Hypothalamus (tissue), 51 donors: ENCODE results near the gene LILRA2.
"Not testable (repeated sequence)": the region's sequence is repeated elsewhere in the genome, so short reads cannot be mapped to it uniquely, and the experiment has no call there.

Experiments
- DNase-seq, 51 donors: peaks; one replicate each; lab custom pipeline; 2025; lab: John Stamatoyannopoulos, UW

LILRA2 gene

DNA sequence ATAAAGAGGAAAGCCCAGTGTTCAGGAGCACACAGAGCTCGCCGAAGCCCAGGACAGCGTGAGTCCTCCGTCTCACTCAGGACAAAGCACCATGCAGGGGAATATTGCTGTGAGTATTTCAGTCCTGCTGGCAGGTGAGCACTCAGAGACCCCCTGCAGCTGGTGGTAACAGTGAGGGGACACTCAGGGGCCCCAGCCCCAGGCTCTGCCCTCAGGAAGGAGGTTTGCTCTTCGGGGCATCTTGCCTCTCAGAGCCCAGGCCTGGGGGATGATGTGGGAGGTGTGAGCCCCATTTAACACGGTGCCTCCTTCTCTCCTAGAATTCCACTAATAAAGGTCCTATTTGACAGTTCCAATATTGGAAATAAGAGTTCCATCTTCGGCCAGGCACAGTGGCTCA lies 34.6 kb downstream of the LILRA2 start:
- no peak for DNase-seq

DNA sequence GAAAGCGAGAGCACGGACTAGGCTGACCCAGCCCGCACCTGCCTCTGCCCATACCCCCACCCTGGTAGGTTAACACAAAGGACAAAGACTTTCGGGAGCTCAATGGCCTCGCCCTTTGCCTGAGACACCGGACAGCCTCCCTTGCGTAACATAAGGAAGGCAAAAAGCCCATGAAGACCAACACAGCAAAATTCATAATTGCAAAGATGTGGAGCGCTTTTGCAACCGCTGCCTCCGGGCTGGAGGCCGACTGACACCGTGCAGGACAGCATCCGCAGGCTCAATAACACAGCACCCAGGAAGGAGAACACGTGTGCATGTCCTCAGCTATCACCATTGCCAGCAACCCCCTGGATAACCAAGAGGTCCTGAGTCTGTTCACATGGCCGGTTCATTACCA lies 35.2 kb downstream of the LILRA2 start:
- DNase-seq: no peak

DNA sequence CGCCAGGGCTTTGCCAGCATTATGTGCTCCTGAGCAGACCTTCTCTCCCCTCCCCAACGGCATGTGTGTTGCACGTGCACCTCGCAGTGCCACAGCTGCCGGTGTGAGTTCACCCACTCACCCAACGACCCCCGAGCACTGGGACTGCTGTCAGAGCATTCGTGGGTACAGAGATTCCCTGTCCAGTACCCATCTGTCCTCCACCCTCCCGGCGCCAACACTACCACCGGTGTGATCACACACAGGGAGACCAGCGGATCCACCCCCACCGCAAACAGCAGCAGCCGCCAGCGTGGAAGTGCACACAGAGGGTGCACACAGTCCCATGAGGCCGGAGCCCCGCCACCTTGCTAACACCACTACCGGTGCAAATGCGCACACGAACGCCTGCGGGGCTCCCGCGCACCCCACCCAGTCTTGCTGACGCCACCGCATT lies 35.8 kb downstream of the LILRA2 start:
- no peak for DNase-seq

DNA sequence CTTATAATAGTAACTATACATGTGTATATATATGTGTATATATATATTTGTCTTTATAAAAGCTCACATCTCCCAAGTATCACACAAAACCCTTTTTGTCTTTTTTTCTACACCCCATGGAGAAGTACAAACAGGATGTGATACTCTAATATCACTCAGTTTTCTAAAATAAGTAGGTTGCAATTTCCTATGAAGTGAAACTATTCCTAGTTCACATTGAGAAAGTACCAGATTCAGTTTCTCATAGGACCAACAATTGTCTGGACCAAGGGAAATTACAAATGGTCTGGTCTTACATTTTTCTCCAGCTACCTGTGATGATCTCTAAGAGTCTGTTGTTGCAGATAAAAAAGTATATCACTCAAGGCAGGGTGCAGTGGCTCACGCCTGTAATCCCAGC lies 38.8 kb downstream of the LILRA2 start:
- no peak for DNase-seq

DNA sequence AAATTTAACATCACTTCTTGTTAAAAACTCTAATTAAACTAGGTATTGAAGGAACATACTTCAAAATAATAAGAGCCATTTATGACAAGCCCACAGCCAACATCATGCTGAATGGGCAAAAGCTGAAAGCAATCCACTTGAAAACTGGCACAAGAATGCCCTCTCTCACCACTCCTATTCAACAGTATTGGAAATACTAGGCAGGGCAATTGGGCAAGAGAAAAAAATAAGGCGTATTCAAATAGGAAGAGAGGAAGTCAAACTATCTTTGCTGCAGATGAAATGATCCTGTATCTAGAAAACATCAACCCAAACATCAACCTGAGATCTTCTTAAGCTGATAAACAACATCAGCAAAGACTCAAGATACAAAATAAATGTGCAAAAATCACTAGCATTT lies 41.1 kb downstream of the LILRA2 start:
- no peak for DNase-seq

DNA sequence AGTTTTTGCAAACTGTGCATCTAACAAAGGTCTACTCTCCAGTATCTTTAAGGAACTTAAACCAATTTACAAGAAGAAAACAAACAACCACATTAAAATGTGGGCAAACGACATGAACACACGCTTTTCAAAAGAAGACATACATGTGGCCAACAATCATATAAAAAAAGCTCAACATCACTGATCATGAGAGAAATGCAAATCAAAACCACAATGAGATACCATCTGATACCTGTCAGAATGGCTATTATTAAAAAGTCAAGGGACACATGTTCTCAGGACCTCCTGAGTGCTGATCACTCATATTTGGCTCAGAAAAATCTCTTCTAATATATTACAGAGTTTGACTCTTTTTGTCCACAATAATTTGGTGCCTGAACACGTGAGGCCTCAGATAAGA lies 42.5 kb downstream of the LILRA2 start:
- no peak for DNase-seq

DNA sequence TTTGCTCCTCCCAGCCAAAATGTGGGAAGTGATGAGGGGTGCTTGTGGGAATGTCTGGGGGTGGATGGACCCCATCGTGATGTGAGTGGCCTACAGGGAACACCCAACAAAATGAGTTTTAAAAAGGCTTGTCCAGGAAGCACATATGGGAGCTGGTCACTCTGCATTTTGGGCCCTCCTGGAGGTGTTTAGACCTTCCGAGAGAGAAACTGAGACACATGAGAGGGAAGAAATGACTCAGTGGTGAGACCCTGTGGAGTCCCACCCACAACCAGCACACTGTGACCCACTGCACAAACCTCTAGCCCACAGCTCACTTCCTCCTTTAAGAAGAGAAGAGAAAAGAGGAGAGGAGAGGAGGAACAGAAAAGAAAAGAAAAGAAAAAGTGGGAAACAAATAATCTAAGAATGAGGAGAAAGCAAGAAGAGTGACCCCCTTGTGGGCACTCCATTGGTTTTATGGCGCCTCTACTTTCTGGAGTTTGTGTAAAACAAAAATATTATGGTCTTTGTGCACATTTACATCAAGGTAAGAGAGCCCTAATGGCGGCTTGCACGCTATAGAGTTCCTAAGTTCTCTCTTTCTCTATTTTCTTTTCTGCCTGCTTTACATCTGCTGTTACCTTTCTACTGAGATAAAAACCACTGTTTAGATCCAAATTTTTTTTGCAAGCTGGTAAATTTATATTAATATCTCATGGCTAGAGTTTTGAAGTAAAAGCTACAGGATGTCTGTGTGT lies 43.4 kb downstream of the LILRA2 start:
- no peak for DNase-seq

DNA sequence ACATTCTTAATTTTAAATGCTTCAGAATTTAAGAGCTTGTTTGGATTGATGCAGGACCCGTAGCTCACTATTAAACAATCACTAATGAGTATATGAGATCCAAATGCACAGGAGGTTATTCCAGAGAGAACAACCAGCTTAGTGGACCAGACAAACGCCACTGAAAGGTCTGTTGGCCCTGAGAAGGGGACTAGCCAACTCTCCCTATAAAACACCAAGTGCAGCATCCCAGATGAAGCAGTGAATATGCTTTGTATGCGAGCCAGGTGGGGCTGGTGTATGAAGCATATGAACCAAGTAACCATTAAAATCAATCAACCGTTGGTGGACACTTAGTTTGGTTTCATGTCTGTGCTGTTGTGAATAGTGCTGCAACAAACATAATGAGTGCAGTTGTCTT lies 46.9 kb downstream of the LILRA2 start:
- no peak for DNase-seq

DNA sequence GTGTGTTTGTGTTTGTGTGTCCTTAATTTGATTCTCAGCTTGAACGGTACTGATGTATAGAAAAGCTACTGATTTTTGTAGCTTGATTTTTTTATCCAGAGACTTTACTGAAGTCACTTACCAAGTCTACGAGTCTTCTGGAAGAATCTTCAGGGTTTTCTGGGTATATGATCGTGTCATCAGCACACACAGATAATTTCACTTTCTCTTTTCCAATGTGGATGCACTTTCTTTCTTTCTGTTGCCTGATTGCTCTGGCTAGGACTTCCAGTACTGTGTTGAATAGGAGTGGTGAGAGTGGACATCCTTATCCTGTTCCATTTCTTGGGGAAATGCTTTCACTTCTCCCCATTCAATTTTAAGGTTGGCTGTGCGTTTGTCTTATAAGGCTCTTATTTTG lies 48.8 kb downstream of the LILRA2 start:
- DNase-seq: no peak

DNA sequence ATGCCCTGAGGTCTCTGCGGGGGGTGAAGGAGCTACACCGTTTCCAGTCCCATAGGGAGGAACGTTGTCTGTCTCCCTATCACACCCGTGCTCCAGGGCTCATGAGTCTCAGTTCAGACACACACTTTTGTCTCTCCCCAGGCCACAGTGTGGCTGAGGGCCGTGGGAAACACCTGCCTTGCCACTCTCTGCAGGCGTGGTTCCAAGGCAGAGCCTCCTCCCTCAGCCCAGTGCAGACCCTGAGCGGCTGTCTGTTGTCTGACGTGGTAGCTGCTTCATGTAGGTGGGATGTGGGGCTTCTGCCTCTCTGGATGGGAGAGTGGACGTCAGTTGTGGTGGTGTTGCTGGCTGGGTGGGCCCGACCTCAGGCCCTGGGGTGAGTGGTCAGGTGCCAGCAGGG lies 50.6 kb downstream of the LILRA2 start:
- not testable (repeated sequence) for DNase-seq

DNA sequence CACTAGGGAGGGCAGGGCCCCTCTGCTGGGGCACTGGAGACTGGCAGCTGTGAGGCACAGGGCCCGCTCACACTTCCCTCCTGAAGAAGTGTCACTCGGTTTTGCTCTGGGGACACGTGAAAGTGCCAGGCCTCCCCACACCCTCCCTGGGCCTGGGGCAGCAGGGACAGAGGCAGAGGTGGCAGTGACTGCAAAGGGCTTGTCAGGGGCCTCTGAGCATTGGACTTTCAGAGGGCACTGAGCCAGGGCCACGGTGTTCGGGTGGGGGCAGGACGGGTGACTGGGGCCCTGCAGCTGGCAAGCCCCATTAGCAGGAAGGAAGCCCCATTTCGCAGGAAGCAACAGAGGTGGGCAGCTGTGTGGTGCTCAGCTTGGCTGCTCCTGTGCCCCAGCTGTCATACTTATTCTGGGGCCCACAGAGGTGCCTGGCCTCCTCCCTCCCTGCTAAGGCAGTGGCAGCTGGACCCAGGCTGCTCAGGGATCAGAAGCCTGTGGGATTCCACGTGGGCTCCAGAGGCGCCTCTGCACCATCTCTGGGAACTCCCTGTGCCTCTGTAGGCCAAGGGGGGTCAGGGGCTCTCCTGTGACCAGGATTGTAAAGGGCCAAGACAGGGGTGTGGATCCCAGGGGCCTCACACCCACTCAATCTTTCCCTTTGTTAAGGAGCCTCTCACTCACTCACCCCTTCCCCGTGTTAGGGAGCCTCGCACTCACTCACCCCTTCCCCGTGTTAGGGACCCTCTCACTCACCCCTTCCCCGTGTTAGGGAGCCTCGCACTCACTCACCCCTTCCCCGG lies 51.5 kb downstream of the LILRA2 start:
- DNase-seq: not testable (repeated sequence)

DNA sequence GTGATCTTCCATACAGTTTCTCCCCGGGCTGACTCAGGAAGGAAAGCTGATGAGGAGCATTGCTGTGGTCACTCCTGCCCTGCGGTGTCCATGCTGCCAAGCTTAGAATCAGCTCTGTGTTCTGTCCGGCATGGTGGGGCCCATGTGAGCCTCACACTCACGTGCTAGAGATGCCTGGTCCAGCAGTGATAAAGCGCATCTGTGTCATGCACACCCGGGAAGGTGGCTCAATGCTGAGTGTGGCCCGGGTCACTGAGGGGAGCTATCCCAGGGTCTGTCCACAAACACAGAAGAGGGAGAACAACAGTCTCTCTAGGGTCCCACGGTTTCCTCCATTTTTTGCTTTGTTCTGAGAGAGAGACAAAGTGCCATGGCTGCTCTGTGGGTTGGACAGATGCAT lies 53.2 kb downstream of the LILRA2 start:
- DNase-seq: no peak

DNA sequence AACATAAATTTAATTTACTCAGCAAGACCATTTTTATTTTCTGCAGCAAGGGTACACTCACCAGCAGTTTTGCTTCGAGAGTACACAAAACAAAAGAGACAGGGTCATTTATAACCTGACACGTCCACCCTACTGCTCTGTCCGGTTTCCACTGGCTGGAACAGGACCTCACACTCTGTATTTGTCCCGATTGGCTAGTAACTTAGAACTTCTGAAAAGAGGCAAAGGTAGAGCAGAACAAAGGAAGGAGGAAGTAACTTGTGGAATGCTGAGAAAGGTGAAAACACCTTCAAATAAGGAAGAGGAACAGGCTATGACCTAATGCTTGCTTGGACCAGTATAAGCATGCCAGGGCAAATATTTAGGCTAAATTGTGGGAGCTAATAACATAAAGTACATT lies 54.3 kb downstream of the LILRA2 start:
- not testable (repeated sequence) for DNase-seq

DNA sequence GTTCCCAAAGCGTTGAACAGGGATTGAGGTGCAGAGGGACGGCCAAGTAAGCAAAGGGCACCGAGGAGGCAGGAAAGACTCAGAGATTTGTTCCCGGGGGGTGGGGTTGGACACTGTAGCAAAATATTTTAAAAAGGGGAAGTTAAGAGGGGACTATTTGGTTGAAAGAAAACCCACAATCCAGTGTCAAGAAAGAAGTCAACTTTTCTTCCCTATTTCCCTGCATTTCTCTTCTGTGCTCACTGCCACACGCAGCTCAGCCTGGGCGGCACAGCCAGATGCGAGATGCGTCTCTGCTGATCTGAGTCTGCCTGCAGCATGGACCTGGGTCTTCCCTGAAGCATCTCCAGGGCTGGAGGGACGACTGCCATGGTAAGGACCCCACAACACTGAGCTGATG lies 56.7 kb downstream of the LILRA2 start, which contains the start of gene LILRB1:
TSS of gene LILRB1 (plus strand) at position 223 of the 400 bp plus-strand sequence. CDS start 590 bp downstream, outside the sequence.
- DNase-seq: peak in 2 of 51 donors; percentile 3 to 11

DNA sequence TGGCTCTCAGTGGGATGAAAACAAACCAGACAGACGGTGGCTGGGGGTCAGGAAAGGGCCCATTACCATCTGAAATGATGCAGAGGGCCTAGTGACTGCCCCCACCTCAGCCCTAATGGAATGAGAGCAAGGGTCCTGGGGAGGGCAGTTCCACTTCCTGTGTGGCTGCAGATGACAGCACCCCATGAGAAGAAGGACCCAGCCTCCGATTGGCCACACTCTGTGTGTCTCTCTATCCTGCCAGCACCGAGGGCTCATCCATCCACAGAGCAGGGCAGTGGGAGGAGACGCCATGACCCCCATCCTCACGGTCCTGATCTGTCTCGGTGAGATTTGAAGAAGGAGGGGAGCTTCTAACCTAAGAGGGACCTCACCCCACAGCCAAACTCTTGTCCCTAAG lies 57.2 kb downstream of the LILRA2 start:
- DNase-seq: no peak

DNA sequence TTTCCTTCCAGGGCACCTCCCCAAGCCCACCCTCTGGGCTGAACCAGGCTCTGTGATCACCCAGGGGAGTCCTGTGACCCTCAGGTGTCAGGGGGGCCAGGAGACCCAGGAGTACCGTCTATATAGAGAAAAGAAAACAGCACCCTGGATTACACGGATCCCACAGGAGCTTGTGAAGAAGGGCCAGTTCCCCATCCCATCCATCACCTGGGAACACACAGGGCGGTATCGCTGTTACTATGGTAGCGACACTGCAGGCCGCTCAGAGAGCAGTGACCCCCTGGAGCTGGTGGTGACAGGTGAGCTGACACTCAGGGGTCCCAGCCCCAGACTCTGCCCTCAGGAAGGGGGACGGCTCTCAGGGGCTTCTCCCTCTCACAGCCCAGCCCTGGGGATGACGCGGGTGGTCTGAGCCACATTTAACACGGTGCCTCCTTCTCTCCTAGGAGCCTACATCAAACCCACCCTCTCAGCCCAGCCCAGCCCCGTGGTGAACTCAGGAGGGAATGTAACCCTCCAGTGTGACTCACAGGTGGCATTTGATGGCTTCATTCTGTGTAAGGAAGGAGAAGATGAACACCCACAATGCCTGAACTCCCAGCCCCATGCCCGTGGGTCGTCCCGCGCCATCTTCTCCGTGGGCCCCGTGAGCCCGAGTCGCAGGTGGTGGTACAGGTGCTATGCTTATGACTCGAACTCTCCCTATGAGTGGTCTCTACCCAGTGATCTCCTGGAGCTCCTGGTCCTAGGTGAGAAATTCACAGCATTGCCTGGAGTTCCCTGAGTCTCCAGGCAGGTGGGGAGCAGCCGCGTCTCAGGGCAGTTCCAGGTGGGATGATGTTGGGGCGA lies 58.1 kb downstream of the LILRA2 start:
- DNase-seq: not testable (repeated sequence)

DNA sequence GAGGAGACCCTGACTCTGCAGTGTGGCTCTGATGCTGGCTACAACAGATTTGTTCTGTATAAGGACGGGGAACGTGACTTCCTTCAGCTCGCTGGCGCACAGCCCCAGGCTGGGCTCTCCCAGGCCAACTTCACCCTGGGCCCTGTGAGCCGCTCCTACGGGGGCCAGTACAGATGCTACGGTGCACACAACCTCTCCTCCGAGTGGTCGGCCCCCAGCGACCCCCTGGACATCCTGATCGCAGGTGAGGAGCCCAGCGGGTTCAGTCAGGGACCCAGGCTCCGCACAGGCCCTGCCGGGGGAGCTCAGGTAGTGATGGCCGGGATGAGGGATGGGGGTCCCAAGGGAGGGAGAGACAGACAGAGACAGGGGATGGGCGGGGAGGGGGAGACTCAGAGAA lies 58.9 kb downstream of the LILRA2 start:
- DNase-seq: not testable (repeated sequence)

DNA sequence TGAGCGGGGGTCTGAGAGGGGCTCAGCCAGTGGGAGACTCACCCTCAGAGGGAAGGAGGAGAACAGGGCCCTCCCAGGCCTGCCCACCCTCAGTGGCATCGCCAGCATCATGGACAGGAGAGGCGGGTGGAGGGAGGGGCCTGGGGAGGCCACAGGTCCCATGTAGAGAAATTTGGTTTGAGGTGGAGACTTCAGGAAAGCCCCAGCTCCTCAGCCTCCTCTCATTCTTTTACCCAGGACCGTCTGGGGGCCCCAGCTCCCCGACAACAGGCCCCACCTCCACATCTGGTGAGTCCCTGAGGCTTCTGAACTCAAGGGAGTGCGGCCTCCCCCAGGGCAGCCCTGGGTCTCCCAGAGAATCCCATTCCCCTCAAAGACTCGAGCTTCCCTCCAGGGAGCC lies 59.8 kb downstream of the LILRA2 start:
- DNase-seq: no peak

DNA sequence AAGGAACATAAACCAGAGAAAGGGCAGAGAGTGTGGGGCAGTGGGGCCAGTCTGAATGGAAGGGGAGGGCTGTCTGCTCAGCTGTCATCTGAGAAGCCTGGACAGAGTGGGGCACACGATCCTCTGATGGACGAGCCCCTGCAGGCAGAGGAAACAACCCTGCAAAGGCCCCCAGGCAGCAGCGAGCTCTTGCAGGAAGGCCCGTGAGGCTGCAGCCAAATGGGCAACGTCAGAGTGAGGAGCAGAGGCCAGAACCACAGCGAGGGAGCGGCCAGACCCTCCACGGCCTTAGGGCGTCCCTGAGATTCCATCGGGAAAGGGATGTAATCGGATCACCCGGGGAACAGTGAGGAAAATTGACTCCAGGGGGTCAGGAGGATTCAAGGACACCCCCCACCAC lies 62.5 kb downstream of the LILRA2 start:
- DNase-seq: not testable (repeated sequence)

DNA sequence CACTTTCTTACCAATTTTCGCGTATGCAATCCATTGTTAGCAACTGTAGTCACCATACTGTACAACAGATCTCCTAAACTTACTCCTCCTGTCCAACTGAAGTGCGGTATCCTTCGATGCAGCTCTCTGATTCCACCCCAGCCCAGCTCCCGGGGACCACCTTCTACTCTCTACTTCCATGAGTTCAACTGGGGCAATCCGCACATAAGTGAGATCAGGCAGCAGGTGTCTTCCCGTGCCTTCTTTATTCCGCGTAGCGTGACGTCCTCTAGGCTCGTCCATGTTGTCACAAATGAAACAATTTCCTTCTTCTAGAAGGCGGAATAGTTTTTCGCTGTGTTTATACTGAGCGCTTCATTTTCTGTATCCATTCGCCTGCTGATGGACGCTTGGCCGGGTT lies 65.1 kb downstream of the LILRA2 start:
- DNase-seq: no peak
